ENCODE results near the gene SCRN3.

- TF ChIP-seq NFIC (IDR thresholded peaks at IDR 0.05) (no peak), EGR1 (IDR thresholded peaks at IDR 0.05) (no peak), EP300 (IDR thresholded peaks at IDR 0.05; ENCODE audit: borderline replicate concordance) (no peak), YY1 (IDR thresholded peaks at IDR 0.05; ENCODE audit: low read depth) (no peak), RAD21 (IDR thresholded peaks at IDR 0.05; ENCODE audit: low read depth) (no peak), CEBPB (IDR thresholded peaks at IDR 0.05) (no peak), TEAD4 (IDR thresholded peaks at IDR 0.05) (no peak), CREB1 (IDR thresholded peaks at IDR 0.05; ENCODE audit: low read depth) (no peak), FOXM1 (IDR thresholded peaks at IDR 0.05; ENCODE audit: borderline replicate concordance, low read depth) (no peak), TAF1 (IDR thresholded peaks at IDR 0.05; ENCODE audit: low read depth) (no peak)
- TF ChIP-seq, protein P1, sequence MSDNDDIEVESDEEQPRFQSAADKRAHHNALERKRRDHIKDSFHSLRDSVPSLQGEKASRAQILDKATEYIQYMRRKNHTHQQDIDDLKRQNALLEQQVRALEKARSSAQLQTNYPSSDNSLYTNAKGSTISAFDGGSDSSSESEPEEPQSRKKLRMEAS (IDR thresholded peaks at IDR 0.05) = no peak
- TF ChIP-seq, protein P2, sequence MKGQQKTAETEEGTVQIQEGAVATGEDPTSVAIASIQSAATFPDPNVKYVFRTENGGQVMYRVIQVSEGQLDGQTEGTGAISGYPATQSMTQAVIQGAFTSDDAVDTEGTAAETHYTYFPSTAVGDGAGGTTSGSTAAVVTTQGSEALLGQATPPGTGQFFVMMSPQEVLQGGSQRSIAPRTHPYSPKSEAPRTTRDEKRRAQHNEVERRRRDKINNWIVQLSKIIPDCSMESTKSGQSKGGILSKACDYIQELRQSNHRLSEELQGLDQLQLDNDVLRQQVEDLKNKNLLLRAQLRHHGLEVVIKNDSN (IDR thresholded peaks at IDR 0.05) = no peak
- TF ChIP-seq, protein P3, sequence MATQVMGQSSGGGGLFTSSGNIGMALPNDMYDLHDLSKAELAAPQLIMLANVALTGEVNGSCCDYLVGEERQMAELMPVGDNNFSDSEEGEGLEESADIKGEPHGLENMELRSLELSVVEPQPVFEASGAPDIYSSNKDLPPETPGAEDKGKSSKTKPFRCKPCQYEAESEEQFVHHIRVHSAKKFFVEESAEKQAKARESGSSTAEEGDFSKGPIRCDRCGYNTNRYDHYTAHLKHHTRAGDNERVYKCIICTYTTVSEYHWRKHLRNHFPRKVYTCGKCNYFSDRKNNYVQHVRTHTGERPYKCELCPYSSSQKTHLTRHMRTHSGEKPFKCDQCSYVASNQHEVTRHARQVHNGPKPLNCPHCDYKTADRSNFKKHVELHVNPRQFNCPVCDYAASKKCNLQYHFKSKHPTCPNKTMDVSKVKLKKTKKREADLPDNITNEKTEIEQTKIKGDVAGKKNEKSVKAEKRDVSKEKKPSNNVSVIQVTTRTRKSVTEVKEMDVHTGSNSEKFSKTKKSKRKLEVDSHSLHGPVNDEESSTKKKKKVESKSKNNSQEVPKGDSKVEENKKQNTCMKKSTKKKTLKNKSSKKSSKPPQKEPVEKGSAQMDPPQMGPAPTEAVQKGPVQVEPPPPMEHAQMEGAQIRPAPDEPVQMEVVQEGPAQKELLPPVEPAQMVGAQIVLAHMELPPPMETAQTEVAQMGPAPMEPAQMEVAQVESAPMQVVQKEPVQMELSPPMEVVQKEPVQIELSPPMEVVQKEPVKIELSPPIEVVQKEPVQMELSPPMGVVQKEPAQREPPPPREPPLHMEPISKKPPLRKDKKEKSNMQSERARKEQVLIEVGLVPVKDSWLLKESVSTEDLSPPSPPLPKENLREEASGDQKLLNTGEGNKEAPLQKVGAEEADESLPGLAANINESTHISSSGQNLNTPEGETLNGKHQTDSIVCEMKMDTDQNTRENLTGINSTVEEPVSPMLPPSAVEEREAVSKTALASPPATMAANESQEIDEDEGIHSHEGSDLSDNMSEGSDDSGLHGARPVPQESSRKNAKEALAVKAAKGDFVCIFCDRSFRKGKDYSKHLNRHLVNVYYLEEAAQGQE (IDR thresholded peaks at IDR 0.05; ENCODE audit: low read depth) = no peak
Observed at GRCh38 chr2:174350018-174350417, 45.5 kb upstream of the SCRN3 start.
